H9 (cell line): ENCODE data around the gene RSPRY1. TPM values are rescaled to one million over a fixed set of nuclear protein-coding genes. Genes with fewer than 3 reads are reported as not detected.

Experiments used
- DNase-seq: peaks from one replicate; pipeline ENCODE4 v3.0.0-alpha.2; 2017
- H2AFZ ChIP-seq: one replicate; pipeline ENCODE4 v1.6.1; 2013; ENCODE audit warnings: mild to moderate bottlenecking, low read length, control low read depth, moderate library complexity
- H2AK5ac ChIP-seq: 2 replicates; pipeline ENCODE4 v1.6.1; 2013; ENCODE audit warnings: low read length, control low read depth, mixed read lengths; ENCODE audit not compliant: insufficient read length
- H2BK120ac ChIP-seq: one replicate; pipeline ENCODE4 v1.6.1; 2013; ENCODE audit warnings: low read depth, mild to moderate bottlenecking, low read length, control low read depth, inconsistent platforms; ENCODE audit not compliant: poor library complexity, severe bottlenecking
- H2BK12ac ChIP-seq: 2 replicates; pipeline ENCODE4 v1.6.1; 2013; ENCODE audit warnings: low read length, control low read depth, mixed read lengths, low read depth; ENCODE audit not compliant: insufficient read length
- H2BK15ac ChIP-seq: 2 replicates; pipeline ENCODE4 v1.6.1; 2013; ENCODE audit warnings: low read depth, low read length, control low read depth
- H2BK20ac ChIP-seq: one replicate; pipeline ENCODE4 v1.6.1; 2013; ENCODE audit warnings: low read depth, mild to moderate bottlenecking, low read length, control low read depth, inconsistent platforms; ENCODE audit not compliant: poor library complexity, severe bottlenecking
- H2BK5ac ChIP-seq: 2 replicates; pipeline ENCODE4 v1.6.1; 2013; ENCODE audit warnings: low read length, control low read depth, mixed read lengths; ENCODE audit not compliant: insufficient read length
- H3K14ac ChIP-seq: 2 replicates; pipeline ENCODE4 v1.6.1; 2013; ENCODE audit warnings: low read length, control low read depth; ENCODE audit not compliant: insufficient read depth
- H3K18ac ChIP-seq: 2 replicates; pipeline ENCODE4 v1.6.1; 2013; ENCODE audit warnings: low read depth, mild to moderate bottlenecking, mixed read lengths, low read length, control low read depth; ENCODE audit not compliant: insufficient read length
- H3K23ac ChIP-seq: 2 replicates; pipeline ENCODE4 v1.6.1; 2013; ENCODE audit warnings: low read length, control low read depth, mixed read lengths, low read depth; ENCODE audit not compliant: insufficient read length
- H3K23me2 ChIP-seq: 2 replicates; pipeline ENCODE4 v1.6.1; 2013; ENCODE audit warnings: low read depth, mild to moderate bottlenecking, mixed read lengths, low read length, control low read depth; ENCODE audit not compliant: insufficient read length, poor library complexity, severe bottlenecking
- H3K27ac ChIP-seq: 2 replicates; pipeline ENCODE4 v1.5.1; 2013; ENCODE audit warnings: low read length, control low read depth, mixed read lengths, low read depth; ENCODE audit not compliant: insufficient read length
- H3K27me3 ChIP-seq: 2 replicates; pipeline ENCODE4 v1.6.1; 2013; ENCODE audit warnings: low read length, control low read depth, inconsistent platforms; ENCODE audit not compliant: insufficient read depth
- H3K4ac ChIP-seq: 2 replicates; pipeline ENCODE4 v1.6.1; 2013; ENCODE audit warnings: low read depth, mild to moderate bottlenecking, control low read depth, inconsistent platforms, low read length, moderate library complexity
- H3K4me1 ChIP-seq: 2 replicates; pipeline ENCODE4 v1.6.1; 2013; ENCODE audit warnings: low read length, control low read depth, inconsistent platforms; ENCODE audit not compliant: insufficient read depth
- H3K4me2 ChIP-seq: 2 replicates; pipeline ENCODE4 v1.6.1; 2013; ENCODE audit warnings: low read length, control low read depth, mixed read lengths; ENCODE audit not compliant: insufficient read length, insufficient read depth
- H3K56ac ChIP-seq: 2 replicates; pipeline ENCODE4 v1.6.1; 2013; ENCODE audit warnings: low read depth, mild to moderate bottlenecking, mixed read lengths, low read length, control low read depth; ENCODE audit not compliant: insufficient read length
- H3K79me1 ChIP-seq: 2 replicates; pipeline ENCODE4 v1.6.1; 2013; ENCODE audit warnings: low read depth, mild to moderate bottlenecking, moderate library complexity, low read length, control low read depth, inconsistent platforms; ENCODE audit not compliant: insufficient read depth, poor library complexity, severe bottlenecking
- H3K79me2 ChIP-seq: 2 replicates; pipeline ENCODE4 v1.6.1; 2013; ENCODE audit warnings: low read length, control low read depth, inconsistent platforms; ENCODE audit not compliant: insufficient read depth
- H3K9ac ChIP-seq: 2 replicates; pipeline ENCODE4 v1.6.1; 2013; ENCODE audit warnings: low read length, control low read depth, mixed read lengths; ENCODE audit not compliant: insufficient read length; ENCODE audit errors: extremely low read depth
- H3K9me3 ChIP-seq: one replicate; pipeline ENCODE4 v1.6.1; 2013; ENCODE audit warnings: low read depth, low read length, inconsistent platforms; ENCODE audit not compliant: control insufficient read depth
- H3T11ph ChIP-seq: one replicate; pipeline ENCODE4 v1.6.1; 2013; ENCODE audit warnings: mild to moderate bottlenecking, low read length, control low read depth, inconsistent platforms
- H4K20me1 ChIP-seq: one replicate; pipeline ENCODE4 v1.6.1; 2013; ENCODE audit not compliant: control insufficient read depth, insufficient read length, insufficient read depth
- H4K5ac ChIP-seq: 2 replicates; pipeline ENCODE4 v1.6.1; 2013; ENCODE audit warnings: low read depth, mild to moderate bottlenecking, mixed read lengths, low read length, control low read depth; ENCODE audit not compliant: insufficient read length
- H4K8ac ChIP-seq: replicated peaks from 2 replicates; pipeline ENCODE4 v1.6.1; 2013; ENCODE audit warnings: low read length, control low read depth, mixed read lengths, low read depth; ENCODE audit not compliant: insufficient read length
- H4K91ac ChIP-seq: 2 replicates; pipeline ENCODE4 v1.6.1; 2013; ENCODE audit warnings: low read depth, mild to moderate bottlenecking, moderate library complexity, mixed read lengths, low read length, control low read depth; ENCODE audit not compliant: insufficient read length
- H3K27ac Mint-ChIP-seq, 3 experiments: 2 replicates in 2 of 3; 3 replicates in 1 of 3; pipeline ENCODE4 v1.8.0; 2020 to 2021; ENCODE audit warnings: mixed read lengths in 3 of 3, mild to moderate bottlenecking in 1 of 3, moderate library complexity in 1 of 3
- H3K27me3 Mint-ChIP-seq: 2 replicates; pipeline ENCODE4 v1.8.0; 2021; ENCODE audit warnings: low read depth, mild to moderate bottlenecking, moderate library complexity, mixed read lengths
- H3K36me3 Mint-ChIP-seq, 3 experiments: 2 replicates in 2 of 3; 3 replicates in 1 of 3; pipeline ENCODE4 v1.8.0; 2020 to 2021; ENCODE audit warnings: low read depth in 3 of 3, mixed read lengths in 3 of 3; ENCODE audit not compliant: insufficient read depth in 1 of 3
- H3K4me1 Mint-ChIP-seq, 2 experiments: 2 replicates each; pipeline ENCODE4 v1.8.0; 2020; ENCODE audit warnings: mixed read lengths in 2 of 2
- H3K4me3 Mint-ChIP-seq, 2 experiments: 2 replicates in 1 of 2; 3 replicates in 1 of 2; pipeline ENCODE4 v1.8.0; 2020 to 2021; ENCODE audit warnings: mild to moderate bottlenecking in 2 of 2, mixed read lengths in 2 of 2, moderate library complexity in 1 of 2
- H3K9me3 Mint-ChIP-seq, 2 experiments: 2 replicates in 1 of 2; 3 replicates in 1 of 2; pipeline ENCODE4 v1.8.0; 2020; ENCODE audit warnings: mild to moderate bottlenecking in 2 of 2, mixed read lengths in 2 of 2, moderate library complexity in 1 of 2
- WGBS: extraction: QIAGEN DNeasy Blood & Tissue Kit; methylation state at CpG from one replicate; pipeline ENCODE4 v1.1.7; 2013; ENCODE audit warnings: missing lambda C conversion rate, low lambda C conversion rate, mixed read lengths; ENCODE audit not compliant: insufficient read length; ENCODE audit errors: extremely low coverage; 5-methylcytosine and 5-hydroxymethylcytosine counted together
- total RNA-seq: library from RNA; stranded (reverse); gene quantifications from 2 replicates; pipeline ENCODE4 v1.2.1, GENCODE V29; 2021
- TF ChIP-seq, protein P1 (sequence below): fragments of 200-600 bp; sonication (generic); conservative IDR thresholded peaks from 3 replicates; pipeline ENCODE4 v1.8.0; 2021; ENCODE audit warnings: antibody characterized with exemption, mild to moderate bottlenecking

The RSPRY1 gene
- total RNA-seq, 1 experiment from 2014 or later = 36.1 TPM

GRCh38 chr16:57233944-57234706 is 48.0 kb downstream of the RSPRY1 start:
- Histone ChIP-seq H2BK20ac (no peak overlapping the region), H2BK12ac (no peak overlapping the region), H3K23ac (no peak overlapping the region), H3K9ac (no peak overlapping the region), H2AFZ (no peak overlapping the region), H3K79me2 (no peaks in the 10 kb centered on the region), H3K23me2 (no peaks in the 10 kb centered on the region), H3K18ac (no peak overlapping the region), H4K8ac (no peak overlapping the region), H3T11ph (no peak overlapping the region), H3K79me1 (no peaks in the 10 kb centered on the region), H2AK5ac (no peak overlapping the region), H2BK15ac (no peak overlapping the region), H4K5ac (no peak overlapping the region), H4K91ac (no peak overlapping the region), H3K56ac (no peak overlapping the region), H3K14ac (no peak overlapping the region), H2BK5ac (no peak overlapping the region), H3K9me3 (no peaks in the 10 kb centered on the region), H3K4me2 (no peak overlapping the region), H3K4me1 (no peaks in the 10 kb centered on the region), H3K4ac (no peak overlapping the region), H3K27me3 (no peaks in the 10 kb centered on the region), H2BK120ac (no peak overlapping the region), H3K27ac (no peak overlapping the region), H4K20me1 (no peaks in the 10 kb centered on the region)
- Mint-ChIP-seq H3K4me3 (no peak overlapping the region), H3K27ac (no peak overlapping the region), H3K36me3 (peaks cover 18 to 64% (median 51%) of the 10 kb centered on the region in 3 experiments), H3K27me3 (no peaks in the 10 kb centered on the region), H3K4me1 (no peaks in the 10 kb centered on the region), H3K9me3 (no peaks in the 10 kb centered on the region)
- TF ChIP-seq, protein P1, sequence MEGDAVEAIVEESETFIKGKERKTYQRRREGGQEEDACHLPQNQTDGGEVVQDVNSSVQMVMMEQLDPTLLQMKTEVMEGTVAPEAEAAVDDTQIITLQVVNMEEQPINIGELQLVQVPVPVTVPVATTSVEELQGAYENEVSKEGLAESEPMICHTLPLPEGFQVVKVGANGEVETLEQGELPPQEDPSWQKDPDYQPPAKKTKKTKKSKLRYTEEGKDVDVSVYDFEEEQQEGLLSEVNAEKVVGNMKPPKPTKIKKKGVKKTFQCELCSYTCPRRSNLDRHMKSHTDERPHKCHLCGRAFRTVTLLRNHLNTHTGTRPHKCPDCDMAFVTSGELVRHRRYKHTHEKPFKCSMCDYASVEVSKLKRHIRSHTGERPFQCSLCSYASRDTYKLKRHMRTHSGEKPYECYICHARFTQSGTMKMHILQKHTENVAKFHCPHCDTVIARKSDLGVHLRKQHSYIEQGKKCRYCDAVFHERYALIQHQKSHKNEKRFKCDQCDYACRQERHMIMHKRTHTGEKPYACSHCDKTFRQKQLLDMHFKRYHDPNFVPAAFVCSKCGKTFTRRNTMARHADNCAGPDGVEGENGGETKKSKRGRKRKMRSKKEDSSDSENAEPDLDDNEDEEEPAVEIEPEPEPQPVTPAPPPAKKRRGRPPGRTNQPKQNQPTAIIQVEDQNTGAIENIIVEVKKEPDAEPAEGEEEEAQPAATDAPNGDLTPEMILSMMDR = no peak
- 100% methylated on average over 2 of the region's 9 CpGs for WGBS
- no peak for DNase-seq
